Measurements from ENCODE around the gene TAS2R39.

Gene TAS2R39

GRCh38 chr7:143214789-143215679, 31.8 kb downstream of the TAS2R39 start:
- Histone ChIP-seq H3K4me2 (peak overlapping the region in 1 of 11 experiments; percentile 69; a peak in 3 of 22 replicates), H3K4me3 (no peak overlapping the region), H3K4me1 (peaks cover 0 to 26% (median 0%) of the 10 kb centered on the region in 10 experiments; a peak in 6 of 20 replicates), H3K27me3 (no peaks in the 10 kb centered on the region), H3K36me3 (no peaks in the 10 kb centered on the region; a peak in 2 of 22 replicates), H3K27ac (no peak overlapping the region), H3K9ac (no peak overlapping the region), H4K20me1 (no peaks in the 10 kb centered on the region), H3K9me3 (replicated peaks in 1 of 11) (peaks cover 14 to 26% (median 21%) of the 10 kb centered on the region in 11 experiments; a peak in 20 of 22 replicates)
- no peak for TF ChIP-seq Cebpa-rat (IDR thresholded peaks at IDR 0.05)

GRCh38 chr7:143216151-143216550, 32.9 kb downstream of the TAS2R39 start:
- Histone ChIP-seq H3K27me3 (no peaks in the 10 kb centered on the region), H3K4me2 (peak overlapping the region in 3 of 11 experiments; percentile 14 to 69 (median 47); a peak in 5 of 22 replicates), H3K4me3 (no peak overlapping the region), H3K27ac (no peak overlapping the region; a peak in 1 of 22 replicates), H3K9me3 (replicated peaks in 1 of 11) (peaks cover 14 to 18% (median 17%) of the 10 kb centered on the region in 11 experiments; a peak in 20 of 22 replicates), H3K9ac (no peak overlapping the region), H3K4me1 (peaks cover 0 to 34% (median 0%) of the 10 kb centered on the region in 10 experiments; a peak in 6 of 20 replicates), H3K36me3 (no peaks in the 10 kb centered on the region; a peak in 2 of 22 replicates), H4K20me1 (no peaks in the 10 kb centered on the region)
- no peak for TF ChIP-seq Cebpa-rat (IDR thresholded peaks at IDR 0.05)

- Histone ChIP-seq H3K27me3 (no peaks in the 10 kb centered on the region), H3K27ac (no peak overlapping the region), H3K4me2 (peak overlapping the region in 3 of 11 experiments; percentile 14 to 69 (median 47); a peak in 2 of 22 replicates), H3K36me3 (no peaks in the 10 kb centered on the region; a peak in 2 of 22 replicates), H3K9me3 (replicated peaks in 1 of 11) (peaks cover 10 to 13% (median 12%) of the 10 kb centered on the region in 11 experiments; a peak in 20 of 22 replicates), H3K4me3 (no peak overlapping the region), H3K9ac (no peak overlapping the region), H4K20me1 (no peaks in the 10 kb centered on the region), H3K4me1 (peaks cover 0 to 40% (median 0%) of the 10 kb centered on the region in 10 experiments; a peak in 6 of 20 replicates)
- TF ChIP-seq Cebpa-rat (IDR thresholded peaks at IDR 0.05), result no peak
These were observed 33.5 kb downstream of the TAS2R39 start for GRCh38 chr7:143216686-143217085.

GRCh38 chr7:143217806-143218205, 34.6 kb downstream of the TAS2R39 start:
- Histone ChIP-seq H3K4me3 (no peak overlapping the region), H3K9ac (no peak overlapping the region), H4K20me1 (no peaks in the 10 kb centered on the region), H3K27me3 (no peaks in the 10 kb centered on the region), H3K27ac (no peak overlapping the region), H3K36me3 (no peaks in the 10 kb centered on the region), H3K9me3 (replicated peaks in 1 of 11) (peaks cover 0 to 3% (median under 1%) of the 10 kb centered on the region in 11 experiments; a peak in 5 of 22 replicates), H3K4me2 (peak overlapping the region in 1 of 11 experiments; percentile 69; a peak in 2 of 22 replicates), H3K4me1 (peaks cover 0 to 51% (median 0%) of the 10 kb centered on the region in 10 experiments; a peak in 7 of 20 replicates)
- no peak for TF ChIP-seq Cebpa-rat (IDR thresholded peaks at IDR 0.05)

- Histone ChIP-seq H3K9ac (no peak overlapping the region), H3K36me3 (no peaks in the 10 kb centered on the region), H4K20me1 (no peaks in the 10 kb centered on the region), H3K27ac (no peak overlapping the region), H3K4me1 (peaks cover 0 to 56% (median 0%) of the 10 kb centered on the region in 10 experiments; a peak in 7 of 20 replicates), H3K9me3 (replicated peaks in 1 of 11) (no peaks in the 10 kb centered on the region), H3K4me3 (no peak overlapping the region), H3K4me2 (peak overlapping the region in 2 of 11 experiments; percentile 79 to 81; a peak in 3 of 22 replicates), H3K27me3 (no peaks in the 10 kb centered on the region)
- no peak for TF ChIP-seq Cebpa-rat (IDR thresholded peaks at IDR 0.05)
These were observed 38.1 kb downstream of the TAS2R39 start for GRCh38 chr7:143221286-143221685.

GRCh38 chr7:143221737-143222136, 38.5 kb downstream of the TAS2R39 start, which contains the start of gene TAS2R40:
TSS of gene TAS2R40 (plus strand) at chr7:143222037. CDS start at chr7:143222079, 42 bp downstream.
- no peak within 1 kb of the TSS for H3K4me3 ChIP-seq
- no peak for TF ChIP-seq Cebpa-rat (IDR thresholded peaks at IDR 0.05)
- peak within 1 kb of the TSS in 4 of 11 experiments; percentile 38 to 63 (median 56); a peak in 7 of 22 replicates for H3K27ac ChIP-seq
- H4K20me1 ChIP-seq, result no peaks in the 10 kb centered on the region
- H3K4me1 ChIP-seq, result peaks cover 0 to 56% (median 0%) of the 10 kb centered on the region in 10 experiments; a peak in 7 of 20 replicates
- H3K27me3 ChIP-seq, result no peaks in the 10 kb centered on the region
- H3K9ac ChIP-seq, result no peak within 1 kb of the TSS
- H3K9me3 ChIP-seq (replicated peaks in 1 of 11), result no peaks in the 10 kb centered on the region
- H3K36me3 ChIP-seq, result no peaks in the 10 kb centered on the region
- peak within 1 kb of the TSS in 4 of 11 experiments; percentile 43 to 81 (median 80); a peak in 8 of 22 replicates for H3K4me2 ChIP-seq

GRCh38 chr7:143222782-143223181, 39.6 kb downstream of the TAS2R39 start:
- Histone ChIP-seq H3K4me2 (peak overlapping the region in 4 of 11 experiments; percentile 43 to 81 (median 80); a peak in 8 of 22 replicates), H3K4me1 (peaks cover 0 to 57% (median 0%) of the 10 kb centered on the region in 10 experiments; a peak in 7 of 20 replicates), H3K9ac (no peak overlapping the region), H4K20me1 (no peaks in the 10 kb centered on the region), H3K27me3 (no peaks in the 10 kb centered on the region), H3K4me3 (no peak overlapping the region), H3K9me3 (replicated peaks in 1 of 11) (no peaks in the 10 kb centered on the region), H3K36me3 (no peaks in the 10 kb centered on the region), H3K27ac (peak overlapping the region in 4 of 11 experiments; percentile 19 to 63 (median 56); a peak in 7 of 22 replicates)
- no peak for TF ChIP-seq Cebpa-rat (IDR thresholded peaks at IDR 0.05)

- Histone ChIP-seq H3K36me3 (no peaks in the 10 kb centered on the region), H3K27ac (peak overlapping the region in 1 of 11 experiments; percentile 58; a peak in 3 of 22 replicates), H3K4me3 (no peak overlapping the region), H3K9me3 (replicated peaks in 1 of 11) (no peaks in the 10 kb centered on the region), H3K27me3 (no peaks in the 10 kb centered on the region), H4K20me1 (no peaks in the 10 kb centered on the region), H3K4me2 (peak overlapping the region in 2 of 11 experiments; percentile 79 to 81; a peak in 3 of 22 replicates), H3K9ac (no peak overlapping the region), H3K4me1 (peaks cover 0 to 67% (median 0%) of the 10 kb centered on the region in 10 experiments; a peak in 7 of 20 replicates)
- TF ChIP-seq Cebpa-rat (IDR thresholded peaks at IDR 0.05), result no peak
These were observed 40.6 kb downstream of the TAS2R39 start for GRCh38 chr7:143223784-143224183.

- Histone ChIP-seq H3K9me3 (replicated peaks in 1 of 11) (no peaks in the 10 kb centered on the region), H3K4me2 (no peak overlapping the region), H4K20me1 (no peaks in the 10 kb centered on the region), H3K27ac (no peak overlapping the region), H3K4me1 (peaks cover 0 to 75% (median 2%) of the 10 kb centered on the region in 10 experiments; a peak in 7 of 20 replicates), H3K36me3 (no peaks in the 10 kb centered on the region), H3K27me3 (no peaks in the 10 kb centered on the region), H3K4me3 (no peak overlapping the region), H3K9ac (no peak overlapping the region)
- TF ChIP-seq Cebpa-rat (IDR thresholded peaks at IDR 0.05), result no peak
These were observed 41.8 kb downstream of the TAS2R39 start for GRCh38 chr7:143225047-143225446.
